Prostate gland (tissue), 2 donors: Measurements from ENCODE around the gene PVALB.

Experiments
- CTCF ChIP-seq, 4 experiments: fragments of 200-600 bp in 2 of 4; fragments of 450-650 bp in 2 of 4; sonication (generic) in 2 of 4; IDR thresholded peaks; 1 replicate in 3 of 4; 2 replicates in 1 of 4; pipeline ENCODE4 v1.5.1; 2016 to 2019; ENCODE audit warnings: antibody characterized with exemption in 4 of 4, mild to moderate bottlenecking in 2 of 4, moderate library complexity in 2 of 4
- POLR2A ChIP-seq: fragments of 450-650 bp; IDR thresholded peaks from one replicate; pipeline ENCODE4 v1.6.1; 2016; ENCODE audit warnings: antibody characterized with exemption, mild to moderate bottlenecking
- POLR2AphosphoS5 ChIP-seq: sonication (generic); formaldehyde crosslinking; IDR thresholded peaks from one replicate; pipeline ENCODE4 v1.6.1; 2017; ENCODE audit warnings: antibody characterized with exemption

- TF ChIP-seq CTCF (IDR thresholded peaks at IDR 0.05) (no peak), POLR2A (no peak), POLR2AphosphoS5 (no peak)
Measured at GRCh38 chr22:36765943-36766450, 50.8 kb downstream of the PVALB start.
